ENCODE data around the gene DRD5.

- TF ChIP-seq, protein P1, sequence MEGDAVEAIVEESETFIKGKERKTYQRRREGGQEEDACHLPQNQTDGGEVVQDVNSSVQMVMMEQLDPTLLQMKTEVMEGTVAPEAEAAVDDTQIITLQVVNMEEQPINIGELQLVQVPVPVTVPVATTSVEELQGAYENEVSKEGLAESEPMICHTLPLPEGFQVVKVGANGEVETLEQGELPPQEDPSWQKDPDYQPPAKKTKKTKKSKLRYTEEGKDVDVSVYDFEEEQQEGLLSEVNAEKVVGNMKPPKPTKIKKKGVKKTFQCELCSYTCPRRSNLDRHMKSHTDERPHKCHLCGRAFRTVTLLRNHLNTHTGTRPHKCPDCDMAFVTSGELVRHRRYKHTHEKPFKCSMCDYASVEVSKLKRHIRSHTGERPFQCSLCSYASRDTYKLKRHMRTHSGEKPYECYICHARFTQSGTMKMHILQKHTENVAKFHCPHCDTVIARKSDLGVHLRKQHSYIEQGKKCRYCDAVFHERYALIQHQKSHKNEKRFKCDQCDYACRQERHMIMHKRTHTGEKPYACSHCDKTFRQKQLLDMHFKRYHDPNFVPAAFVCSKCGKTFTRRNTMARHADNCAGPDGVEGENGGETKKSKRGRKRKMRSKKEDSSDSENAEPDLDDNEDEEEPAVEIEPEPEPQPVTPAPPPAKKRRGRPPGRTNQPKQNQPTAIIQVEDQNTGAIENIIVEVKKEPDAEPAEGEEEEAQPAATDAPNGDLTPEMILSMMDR (IDR thresholded peaks at IDR 0.05; ENCODE audit: extremely low read depth in 1 of 2, insufficient read depth in 1 of 2, low read depth in 1 of 2, low read length in 2 of 2), result no peak
- TF ChIP-seq POLR2A (IDR thresholded peaks at IDR 0.05; ENCODE audit: low read depth, low read length), result no peak
- TF ChIP-seq, protein P2, sequence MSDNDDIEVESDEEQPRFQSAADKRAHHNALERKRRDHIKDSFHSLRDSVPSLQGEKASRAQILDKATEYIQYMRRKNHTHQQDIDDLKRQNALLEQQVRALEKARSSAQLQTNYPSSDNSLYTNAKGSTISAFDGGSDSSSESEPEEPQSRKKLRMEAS (IDR thresholded peaks at IDR 0.05; ENCODE audit: insufficient read depth, insufficient read length), result no peak
- no peak for TF ChIP-seq MYC (IDR thresholded peaks at IDR 0.05; ENCODE audit: low read depth, low read length)
- no peak for TF ChIP-seq POLR2AphosphoS5 (IDR thresholded peaks at IDR 0.05; ENCODE audit: insufficient read depth, low read depth, low read length)
- no peak for TF ChIP-seq EZH2 (IDR thresholded peaks at IDR 0.05; ENCODE audit: borderline replicate concordance, low read depth, low read length, severe bottlenecking)
- no peak for TF ChIP-seq JUN (IDR thresholded peaks at IDR 0.05; ENCODE audit: borderline replicate concordance, insufficient read depth, insufficient read length, low read depth)
- TF ChIP-seq GATA2 (IDR thresholded peaks at IDR 0.05; ENCODE audit: insufficient read depth, insufficient read length, low read depth, low read length), result no peak
These were observed 10.4 kb upstream of the DRD5 start for GRCh38 chr4:9771034-9771433.

All from endothelial cell of umbilical vein (primary cell).